ENCODE data around the gene PEAR1. TPM values are rescaled to one million over a fixed set of nuclear protein-coding genes. Genes with fewer than 3 reads are reported as not detected.

The PEAR1 gene
- total RNA-seq, 2 experiments from 2014 or later = 0.04 TPM; not detected in 1

DNA sequence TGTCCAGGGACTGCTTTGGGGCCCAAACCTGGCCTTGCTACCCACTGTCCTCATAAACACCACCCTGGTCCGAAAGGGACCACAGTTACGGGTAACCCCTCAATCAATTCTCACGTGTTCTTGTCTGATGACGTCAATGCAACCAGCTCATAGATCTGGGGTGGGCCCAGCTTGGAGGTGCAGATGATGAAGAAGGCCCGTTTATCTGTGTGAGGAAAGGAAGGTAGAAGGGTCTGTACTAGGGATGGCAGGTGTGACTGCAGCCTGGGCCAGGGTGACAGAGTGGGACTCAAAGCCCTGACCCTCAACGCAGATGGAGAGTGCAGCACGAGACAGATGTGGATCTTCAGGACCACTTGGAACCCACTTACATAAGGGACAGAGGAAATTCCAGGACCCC, 49.1 kb downstream of the PEAR1 start:
- CTCF ChIA-PET = no interaction called here
- POLR2A ChIA-PET = no interaction called here

DNA sequence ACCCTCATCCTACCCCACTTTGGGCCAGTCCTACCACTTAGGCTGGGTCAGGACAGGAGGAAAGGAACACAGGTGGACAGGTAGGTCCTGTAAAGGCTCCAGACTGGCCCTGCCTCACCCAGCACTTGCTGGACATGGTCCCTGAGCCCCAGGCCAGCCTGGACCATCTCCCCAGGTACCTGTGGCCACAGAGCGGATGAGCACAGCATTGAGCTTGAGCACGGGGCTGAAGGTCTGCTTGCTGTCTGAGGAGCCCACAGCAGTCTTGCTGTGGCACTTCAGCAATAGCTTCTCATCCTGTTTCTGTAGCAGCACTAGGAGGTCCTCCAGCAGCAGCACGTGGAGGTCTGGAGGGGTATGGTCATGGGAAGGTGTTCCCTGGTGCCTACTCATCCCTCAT, 50.2 kb downstream of the PEAR1 start:
- CTCF ChIA-PET = no interaction called here
- POLR2A ChIA-PET = no interaction called here

DNA sequence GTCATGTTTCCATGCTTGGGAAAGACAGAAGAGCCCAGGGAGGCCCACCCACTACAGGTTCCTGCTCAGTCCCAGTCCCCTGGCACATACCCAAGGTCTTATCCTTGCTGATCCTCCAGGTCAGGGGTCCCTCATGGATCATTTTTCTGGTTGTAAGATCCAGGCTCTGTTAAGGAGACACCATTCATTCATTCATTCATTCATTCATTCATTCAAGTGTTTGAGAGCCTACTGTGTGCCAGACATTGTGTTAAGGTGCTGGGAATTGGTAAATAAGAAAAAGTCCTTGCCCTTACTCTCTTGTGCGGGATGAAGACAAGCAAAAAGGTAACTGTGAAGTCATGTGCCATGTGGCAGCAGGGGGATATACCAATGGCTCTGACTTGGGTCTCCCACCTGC, 50.8 kb downstream of the PEAR1 start:
- CTCF ChIA-PET = no interaction called here
- POLR2A ChIA-PET = no interaction called here

DNA sequence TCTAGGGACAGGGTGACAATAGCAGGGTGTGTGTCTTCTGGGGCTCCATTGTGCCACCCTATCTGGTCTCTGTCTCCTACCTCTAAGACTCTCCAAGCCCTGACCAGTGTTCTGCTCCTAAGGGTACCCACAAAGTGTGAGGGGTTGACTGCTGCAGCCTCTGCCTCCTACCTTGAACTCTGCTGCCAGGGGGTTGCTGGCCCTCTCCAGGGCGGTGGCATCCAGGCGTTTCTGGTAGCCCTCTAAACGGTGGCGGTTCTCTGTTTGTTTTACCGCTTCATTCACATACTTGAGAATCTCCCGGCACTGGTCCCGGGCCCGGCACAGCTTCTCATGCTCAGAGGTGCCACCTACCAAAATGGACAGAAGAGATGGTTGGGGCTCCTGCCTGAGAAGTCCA, 51.3 kb downstream of the PEAR1 start:
- CTCF ChIA-PET = no interaction called here
- POLR2A ChIA-PET = no interaction called here

DNA sequence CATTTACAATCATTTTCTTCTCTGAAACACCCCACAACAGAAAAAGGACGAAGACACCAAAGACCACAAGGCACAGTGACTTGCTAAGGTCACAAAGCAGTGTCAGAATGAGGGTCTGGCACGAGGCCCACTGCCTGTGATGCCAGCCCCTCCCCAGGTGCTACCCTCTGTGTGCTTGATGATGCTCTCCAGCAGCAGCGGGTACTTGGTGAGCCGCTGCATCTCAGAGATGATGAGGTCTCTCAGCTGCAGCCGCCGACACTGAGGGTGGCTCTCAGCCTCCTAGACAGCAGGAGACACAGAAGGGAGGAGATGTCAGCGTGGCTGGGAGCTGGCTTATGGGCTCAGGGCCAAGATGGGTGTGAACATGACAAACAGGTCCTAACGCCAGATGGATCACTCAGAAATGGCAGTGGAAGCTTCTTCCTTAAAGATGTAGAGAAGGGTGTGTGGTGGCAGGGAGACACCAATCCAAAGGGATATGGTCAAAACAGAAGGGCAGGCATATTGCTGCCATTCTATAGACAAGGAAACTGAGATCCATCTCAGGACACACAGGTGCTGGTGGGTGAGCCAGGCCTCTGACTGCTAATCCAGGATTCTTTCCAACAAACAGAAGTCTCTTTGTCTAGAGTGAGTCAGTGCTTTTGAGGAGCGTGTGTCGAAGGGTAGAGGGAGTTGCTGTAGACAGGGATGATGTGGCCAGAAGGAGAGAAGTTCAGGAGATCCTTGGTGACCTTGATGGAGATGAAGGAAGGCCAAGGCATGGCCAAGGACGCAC, 52.6 kb downstream of the PEAR1 start:
- POLR2A ChIA-PET = no interaction called here
- CTCF ChIA-PET = no interaction called here

DNA sequence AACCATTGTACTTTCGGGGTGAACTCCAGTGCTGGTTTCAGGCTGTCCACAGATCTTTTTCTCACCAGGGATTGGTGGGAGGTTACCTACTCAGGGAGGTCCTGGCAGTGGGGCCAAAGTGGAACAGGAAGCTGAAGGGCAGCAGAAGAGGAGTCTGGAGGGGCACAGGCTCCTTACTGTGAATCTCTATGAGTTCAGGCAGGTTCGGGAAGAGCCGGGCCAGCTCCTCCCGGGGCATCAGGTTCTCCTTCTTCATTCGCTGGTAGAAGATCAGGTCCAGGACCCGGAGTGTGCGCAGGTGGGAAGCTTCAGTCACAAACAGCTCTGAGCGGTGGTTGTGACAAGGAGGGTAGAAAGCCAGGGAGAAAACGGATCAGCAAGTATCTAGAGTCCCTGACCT, 53.6 kb downstream of the PEAR1 start:
- ChIA-PET CTCF (no interaction called here), POLR2A (no interaction called here)

DNA sequence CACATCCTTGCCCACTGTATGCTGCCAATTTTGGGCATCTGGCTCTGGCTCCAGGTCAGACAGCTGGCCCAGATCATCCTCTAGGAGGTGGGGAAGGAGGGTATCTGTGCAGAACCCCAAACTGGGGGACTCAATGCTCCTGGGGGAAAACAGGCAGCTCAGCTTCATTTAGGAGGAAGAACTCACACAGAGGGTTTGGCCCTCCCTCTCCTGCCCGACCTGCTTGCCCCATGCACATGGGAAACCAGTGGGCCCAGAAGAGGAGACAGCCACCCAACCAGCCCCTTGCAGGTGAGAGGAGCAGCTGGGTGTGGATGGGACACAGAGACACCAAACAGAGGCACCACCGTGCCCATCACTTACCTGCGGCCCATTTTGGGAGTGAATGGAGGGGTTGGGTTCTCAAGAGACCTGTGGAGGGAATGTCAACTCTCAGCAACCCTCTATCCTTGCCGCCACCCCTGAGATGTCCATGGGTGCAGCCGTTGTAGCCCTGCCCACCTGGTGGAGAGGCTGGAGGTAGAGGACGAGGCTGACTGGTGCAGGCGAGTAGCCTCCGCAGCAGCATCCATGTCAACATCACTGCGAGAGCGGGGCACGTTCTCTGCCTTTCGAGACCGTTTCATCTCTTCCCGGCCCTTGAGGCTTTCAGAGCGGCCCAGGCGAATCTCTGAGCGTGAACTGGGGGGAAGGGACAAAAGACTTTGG, 54.5 kb downstream of the PEAR1 start:
- ChIA-PET POLR2A (no interaction called here), CTCF (no interaction called here)

DNA sequence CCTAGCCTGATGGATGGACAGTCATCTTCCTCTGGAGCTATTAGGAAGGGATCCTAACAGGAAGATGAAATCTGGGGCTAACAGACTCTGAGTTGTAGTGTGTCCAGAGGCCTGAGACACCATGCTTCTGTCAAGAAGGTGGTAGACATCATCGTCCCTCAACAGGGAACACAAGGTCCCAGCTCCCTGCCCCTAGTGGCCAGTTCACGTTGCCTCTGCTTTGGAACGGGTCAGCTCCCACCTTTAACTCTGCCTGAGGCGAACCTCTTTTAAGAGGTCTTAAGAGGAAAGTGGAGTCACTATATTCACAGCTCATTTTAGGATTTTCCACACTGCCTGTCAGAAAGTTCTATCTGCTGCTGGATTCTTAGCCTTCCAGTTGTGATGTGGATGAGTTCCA, 55.2 kb downstream of the PEAR1 start:
- CTCF ChIA-PET = interaction anchor here (0.6 to 1.0 kb wide), 2 partner anchors 17 to 1026 kb away, joined by 3 to 4 read pairs; no protein-coding TSS in a partner anchor
- POLR2A ChIA-PET = no interaction called here

DNA sequence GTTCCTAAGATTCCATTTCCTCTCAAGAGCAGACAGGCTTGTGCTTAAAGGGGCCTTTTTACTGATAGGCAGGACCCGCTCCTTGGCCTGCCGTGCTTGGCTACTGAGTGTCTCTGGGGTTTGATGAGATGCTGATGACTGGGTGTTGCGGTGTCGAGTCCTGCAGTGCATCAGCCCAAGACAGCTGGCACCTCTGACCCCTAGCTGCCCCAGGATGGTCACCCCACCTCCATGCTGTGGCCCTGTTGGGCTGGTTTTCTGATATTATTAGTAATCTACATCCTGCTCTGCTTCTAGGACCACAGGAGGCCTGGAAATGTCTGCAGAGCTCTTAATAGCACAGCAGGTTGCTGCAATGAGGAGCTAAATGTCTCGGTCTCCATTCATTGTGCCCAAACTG, 55.6 kb downstream of the PEAR1 start:
- CTCF ChIA-PET = interaction anchor here (0.6 to 1.1 kb wide), 3 partner anchors 13 to 1025 kb away, joined by 3 to 4 read pairs (median 4); no protein-coding TSS in a partner anchor
- POLR2A ChIA-PET = no interaction called here

DNA sequence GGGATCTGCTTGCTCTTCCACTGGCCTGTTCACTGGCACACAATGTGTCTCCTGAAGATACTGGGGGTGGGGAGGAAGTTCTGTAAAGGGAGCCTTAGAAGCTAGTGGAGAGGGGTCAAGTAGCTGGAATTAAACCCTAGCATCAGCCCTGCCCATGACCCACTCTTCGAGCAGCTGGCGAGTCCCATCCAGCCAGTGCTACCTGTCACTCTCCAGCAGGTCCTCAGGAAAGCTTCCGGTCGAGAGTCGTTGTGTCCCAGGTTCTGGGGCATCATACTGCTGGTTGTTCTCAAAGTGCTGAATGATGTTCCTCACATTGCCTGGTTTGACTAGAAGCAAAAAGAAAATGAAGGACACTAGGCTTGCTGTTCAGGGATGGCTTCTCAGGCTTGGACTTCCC, 57.9 kb downstream of the PEAR1 start:
- CTCF ChIA-PET = interaction anchor here (2.2 kb wide), 1 partner anchor 139 kb away, joined by 6 read pairs; no protein-coding TSS in a partner anchor
- POLR2A ChIA-PET = no interaction called here

DNA sequence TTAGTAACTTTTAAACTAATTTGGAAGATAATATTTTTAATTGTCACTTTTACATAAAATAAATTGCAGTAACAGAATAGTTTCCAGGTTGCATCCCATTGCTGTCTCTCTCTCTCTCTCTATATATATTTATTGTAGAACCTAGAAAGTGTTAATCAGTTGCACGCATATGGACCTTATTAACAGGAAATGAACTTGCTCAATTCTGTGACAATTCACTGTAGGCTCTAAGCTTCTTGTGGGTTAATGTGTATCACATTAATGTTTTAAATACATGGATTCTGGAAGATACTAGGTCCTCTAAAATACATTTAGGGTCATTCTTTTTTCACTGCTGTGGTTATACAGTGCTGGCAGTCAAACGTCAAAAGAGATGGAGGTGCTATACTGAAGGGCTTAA, 60.1 kb downstream of the PEAR1 start:
- POLR2A ChIA-PET = no interaction called here
- CTCF ChIA-PET = no interaction called here

DNA sequence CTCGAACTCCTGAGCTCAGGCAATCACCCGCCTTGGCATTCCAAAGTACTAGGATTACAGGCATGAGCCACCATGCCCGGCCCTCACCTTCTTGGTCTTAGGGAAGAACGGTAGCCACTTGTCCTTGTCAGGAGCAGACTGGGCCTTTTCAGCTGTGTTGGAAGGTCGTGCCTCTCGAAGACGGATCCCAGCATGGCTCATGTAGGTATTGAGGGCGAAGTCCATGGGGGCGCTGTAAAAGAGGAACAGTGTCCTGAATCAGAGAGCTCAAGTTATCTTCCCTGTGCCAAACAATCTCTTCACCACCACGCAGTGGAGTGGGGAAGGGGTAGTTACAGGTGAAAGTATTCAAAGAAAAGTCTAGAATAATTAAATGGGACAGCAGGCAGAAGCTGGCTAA, 62.8 kb downstream of the PEAR1 start:
- ChIA-PET POLR2A (no interaction called here), CTCF (no interaction called here)

DNA sequence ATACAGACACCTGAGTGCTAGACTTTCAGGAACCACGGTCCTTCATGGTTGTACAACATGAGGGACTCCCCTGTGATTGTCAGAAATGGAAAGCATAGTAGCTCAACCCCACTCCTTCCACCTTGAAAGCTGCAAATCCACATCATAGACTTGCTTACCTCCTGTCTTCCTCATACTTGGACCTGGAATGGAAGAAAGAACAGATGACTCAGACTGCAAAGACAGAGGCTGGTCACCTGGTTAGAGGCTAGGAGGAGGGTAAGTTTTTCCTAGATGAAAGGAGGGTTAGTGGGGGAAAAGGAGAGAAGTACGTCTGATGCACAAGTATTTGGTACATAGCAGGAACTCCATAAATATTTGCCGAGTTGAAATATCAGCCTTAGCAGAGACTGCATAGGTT, 64.1 kb downstream of the PEAR1 start:
- ChIA-PET POLR2A (no interaction called here), CTCF (no interaction called here)

DNA sequence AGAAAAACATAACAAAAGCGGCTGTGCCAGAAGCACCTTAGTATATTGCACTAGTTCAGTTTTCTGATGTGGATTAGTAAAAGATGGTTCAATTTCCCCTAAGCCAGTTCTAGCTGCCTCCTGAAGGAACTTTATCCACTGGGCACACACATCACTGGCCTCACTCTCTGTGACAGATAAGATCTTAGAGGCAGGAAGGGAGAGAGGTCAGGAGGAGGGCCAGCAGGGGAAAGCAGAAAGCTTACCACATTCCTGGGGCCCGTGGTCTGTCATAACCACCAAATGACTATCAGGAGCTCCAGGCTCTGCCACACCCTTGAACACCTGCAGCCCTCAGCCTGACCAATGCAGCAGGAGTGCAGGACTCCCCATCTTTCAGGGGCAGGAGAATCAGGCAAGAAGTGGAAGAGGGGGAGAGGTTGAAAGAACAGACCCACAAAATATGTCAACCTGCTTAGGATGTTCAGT, 64.8 kb downstream of the PEAR1 start:
- POLR2A ChIA-PET = no interaction called here
- CTCF ChIA-PET = no interaction called here

DNA sequence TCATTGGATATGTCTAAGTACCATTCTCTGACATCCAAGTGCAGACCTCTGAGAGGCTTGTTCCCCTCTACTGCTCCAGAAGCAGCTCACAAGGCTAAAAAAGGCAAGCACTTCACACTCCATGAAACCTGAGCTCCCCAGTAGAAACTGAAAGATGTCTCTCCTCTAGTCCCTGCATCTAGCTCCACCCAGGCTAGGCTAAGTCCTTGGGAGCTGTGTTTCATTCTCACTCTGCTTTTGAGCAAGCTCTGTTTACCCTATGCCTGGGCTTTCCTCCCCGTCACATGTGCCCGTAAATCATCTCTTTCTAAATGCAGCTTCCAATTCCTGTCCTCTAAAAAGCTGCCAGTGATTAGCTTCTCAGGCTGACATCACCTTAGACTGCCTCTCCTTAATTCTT, 65.9 kb downstream of the PEAR1 start:
- ChIA-PET CTCF (interaction anchor here (1.5 kb wide), 1 partner anchor 197 kb away, joined by 3 read pairs; no protein-coding TSS in a partner anchor), POLR2A (no interaction called here)

DNA sequence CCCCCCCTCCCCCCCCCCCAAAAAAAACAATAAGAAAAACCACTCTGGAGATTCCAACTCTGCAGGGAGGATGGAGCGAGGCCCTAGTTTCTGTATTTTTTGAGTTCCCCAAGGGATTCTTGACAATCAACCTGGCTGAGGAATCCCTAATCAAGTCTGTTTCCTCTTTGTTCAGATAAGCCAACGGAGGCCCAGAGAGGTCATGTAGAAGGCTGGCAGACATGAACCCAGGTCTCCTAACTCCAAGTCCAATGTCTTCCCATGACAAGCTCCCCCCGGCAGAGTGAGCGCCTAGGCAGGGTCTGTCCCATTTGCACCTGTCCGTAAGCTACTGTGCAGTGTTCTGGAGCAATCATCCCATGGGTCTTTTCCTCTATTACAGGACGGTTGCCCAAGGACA, 66.4 kb downstream of the PEAR1 start:
- POLR2A ChIA-PET = no interaction called here
- CTCF ChIA-PET = interaction anchor here (1.5 kb wide), 1 partner anchor 197 kb away, joined by 3 read pairs; no protein-coding TSS in a partner anchor

DNA sequence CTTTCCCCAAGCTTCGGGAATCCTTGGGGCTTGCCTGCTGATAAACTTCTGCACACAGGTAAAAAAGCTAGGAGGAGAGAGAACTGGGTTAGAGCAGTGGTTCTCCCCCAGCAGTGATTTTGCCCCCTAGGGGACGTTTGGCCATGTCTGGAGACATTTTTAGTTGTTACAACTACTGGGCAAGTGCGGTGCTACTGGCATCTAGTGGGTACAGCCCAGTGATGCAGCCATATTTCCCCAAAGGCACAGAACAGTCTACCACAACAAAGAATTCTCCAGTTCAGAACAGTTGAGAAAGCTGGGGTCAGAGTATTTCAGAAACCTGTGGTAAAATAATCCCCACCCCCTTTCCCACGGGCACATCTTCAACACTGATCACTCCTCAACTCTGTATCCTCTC, 68.2 kb downstream of the PEAR1 start:
- POLR2A ChIA-PET = no interaction called here
- CTCF ChIA-PET = interaction anchor here (1.6 kb wide), 1 partner anchor 12 kb away, joined by 4 read pairs; no protein-coding TSS in a partner anchor

DNA sequence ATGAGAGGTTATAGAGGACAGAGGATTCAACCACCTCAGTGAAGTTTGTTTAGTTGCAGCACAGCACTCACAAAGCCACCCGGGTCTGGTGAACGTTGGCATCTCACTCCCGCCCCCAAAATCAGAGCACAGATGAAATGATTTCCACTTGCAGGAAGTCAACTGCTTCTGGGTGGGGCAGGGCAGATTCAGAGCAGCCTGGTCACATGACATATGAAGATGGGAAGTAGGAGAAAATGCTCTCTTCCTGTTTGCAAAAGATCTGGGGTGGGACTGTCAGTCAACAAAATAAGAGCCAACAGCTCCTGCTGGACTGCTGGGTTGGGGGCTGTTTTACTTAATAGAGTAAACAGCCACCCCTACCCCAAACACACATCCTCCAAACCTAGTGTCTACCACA, 70.1 kb downstream of the PEAR1 start:
- CTCF ChIA-PET = no interaction called here
- POLR2A ChIA-PET = no interaction called here

DNA sequence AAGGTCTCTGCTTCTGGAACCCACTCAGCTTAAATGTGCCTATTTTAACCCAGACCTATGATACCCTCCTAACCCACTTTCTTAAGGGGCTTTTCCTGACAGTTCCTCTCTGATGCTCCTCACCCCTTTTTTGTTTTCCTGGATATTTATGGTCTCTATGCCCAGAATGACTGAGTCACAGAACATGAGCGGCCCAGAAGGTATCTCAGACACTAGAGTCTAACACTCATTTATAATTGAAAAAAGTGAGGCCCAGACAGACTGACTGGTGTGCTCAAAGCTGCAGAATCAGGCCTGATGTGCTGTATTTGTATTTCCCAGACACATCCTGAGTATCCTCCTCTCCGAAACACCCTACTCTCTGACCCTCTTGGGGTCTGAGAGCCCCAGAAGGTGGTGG, 70.9 kb downstream of the PEAR1 start:
- POLR2A ChIA-PET = no interaction called here
- CTCF ChIA-PET = interaction anchor here (1.2 kb wide), 1 partner anchor 125 kb away, joined by 4 read pairs; no protein-coding TSS in a partner anchor
